Osteocyte (in vitro differentiated cells): ENCODE data around the gene FGFR1OP2. TPM values are rescaled to one million over a fixed set of nuclear protein-coding genes. Genes with fewer than 3 reads are reported as not detected.
A peak's percentile ranks its signal among the peaks of the same experiment; 100 is the strongest.

Experiments used
- DNase-seq: peaks from one replicate; pipeline ENCODE4 v3.0.0; 2021; ENCODE audit warnings: mixed read lengths; ENCODE audit not compliant: unreplicated experiment; ENCODE audit errors: extremely low spot score
- H3K27ac Mint-ChIP-seq: one replicate; pipeline ENCODE4 v1.8.0; 2021; ENCODE audit warnings: mild to moderate bottlenecking, mixed read lengths; ENCODE audit not compliant: unreplicated experiment
- H3K27me3 Mint-ChIP-seq: one replicate; pipeline ENCODE4 v1.8.0; 2021; ENCODE audit warnings: mixed read lengths; ENCODE audit not compliant: unreplicated experiment
- H3K36me3 Mint-ChIP-seq: one replicate; pipeline ENCODE4 v1.8.0; 2021; ENCODE audit warnings: mixed read lengths; ENCODE audit not compliant: unreplicated experiment
- H3K4me1 Mint-ChIP-seq: one replicate; pipeline ENCODE4 v1.8.0; 2021; ENCODE audit warnings: mixed read lengths; ENCODE audit not compliant: unreplicated experiment
- H3K4me3 Mint-ChIP-seq: one replicate; pipeline ENCODE4 v1.8.0; 2021; ENCODE audit warnings: mild to moderate bottlenecking, moderate library complexity, mixed read lengths; ENCODE audit not compliant: unreplicated experiment
- H3K9me3 Mint-ChIP-seq: one replicate; pipeline ENCODE4 v1.8.0; 2021; ENCODE audit warnings: mixed read lengths; ENCODE audit not compliant: unreplicated experiment
- total RNA-seq: library from RNA; stranded (reverse); gene quantifications from 2 replicates; pipeline ENCODE4 v1.2.1, GENCODE V29; 2021
- TF ChIP-seq, protein P1 (sequence below): fragments of 200-600 bp; sonication (generic); IDR thresholded peaks from 2 replicates; pipeline ENCODE4 v1.5.0; 2021; ENCODE audit warnings: antibody characterized with exemption, mild to moderate bottlenecking, moderate library complexity

FGFR1OP2 gene
- total RNA-seq, 1 donor from 2014 or later, result 44.4 TPM

DNA sequence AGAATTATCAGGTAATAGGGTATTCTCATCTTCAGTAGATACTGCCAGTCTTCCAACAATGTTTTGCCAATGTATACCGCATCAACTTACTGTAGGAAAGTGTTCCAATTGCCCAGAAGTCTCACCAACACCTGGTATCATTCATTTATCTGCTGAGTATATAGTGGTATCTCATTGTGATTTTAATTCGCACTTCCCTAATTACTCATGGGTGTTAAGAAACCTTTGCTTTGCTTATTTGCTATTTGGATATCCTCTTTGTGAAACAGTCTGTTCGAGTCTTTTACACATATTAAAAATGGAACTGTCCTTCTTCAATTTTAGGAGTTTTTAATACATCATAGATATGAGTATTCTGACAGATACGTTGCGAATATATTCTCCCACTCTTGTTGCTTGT, 69.8 kb downstream of the FGFR1OP2 start:
- DNase-seq, result no peak
- H3K9me3 Mint-ChIP-seq, result no peaks in the 10 kb centered on the region
- no peaks in the 10 kb centered on the region for H3K27me3 Mint-ChIP-seq
- no peak overlapping the region for H3K27ac Mint-ChIP-seq
- H3K36me3 Mint-ChIP-seq, result peaks cover 11% of the 10 kb centered on the region
- peaks cover 35% of the 10 kb centered on the region for H3K4me1 Mint-ChIP-seq
- no peak overlapping the region for H3K4me3 Mint-ChIP-seq
- TF ChIP-seq, protein P1, sequence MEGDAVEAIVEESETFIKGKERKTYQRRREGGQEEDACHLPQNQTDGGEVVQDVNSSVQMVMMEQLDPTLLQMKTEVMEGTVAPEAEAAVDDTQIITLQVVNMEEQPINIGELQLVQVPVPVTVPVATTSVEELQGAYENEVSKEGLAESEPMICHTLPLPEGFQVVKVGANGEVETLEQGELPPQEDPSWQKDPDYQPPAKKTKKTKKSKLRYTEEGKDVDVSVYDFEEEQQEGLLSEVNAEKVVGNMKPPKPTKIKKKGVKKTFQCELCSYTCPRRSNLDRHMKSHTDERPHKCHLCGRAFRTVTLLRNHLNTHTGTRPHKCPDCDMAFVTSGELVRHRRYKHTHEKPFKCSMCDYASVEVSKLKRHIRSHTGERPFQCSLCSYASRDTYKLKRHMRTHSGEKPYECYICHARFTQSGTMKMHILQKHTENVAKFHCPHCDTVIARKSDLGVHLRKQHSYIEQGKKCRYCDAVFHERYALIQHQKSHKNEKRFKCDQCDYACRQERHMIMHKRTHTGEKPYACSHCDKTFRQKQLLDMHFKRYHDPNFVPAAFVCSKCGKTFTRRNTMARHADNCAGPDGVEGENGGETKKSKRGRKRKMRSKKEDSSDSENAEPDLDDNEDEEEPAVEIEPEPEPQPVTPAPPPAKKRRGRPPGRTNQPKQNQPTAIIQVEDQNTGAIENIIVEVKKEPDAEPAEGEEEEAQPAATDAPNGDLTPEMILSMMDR, result no peak

DNA sequence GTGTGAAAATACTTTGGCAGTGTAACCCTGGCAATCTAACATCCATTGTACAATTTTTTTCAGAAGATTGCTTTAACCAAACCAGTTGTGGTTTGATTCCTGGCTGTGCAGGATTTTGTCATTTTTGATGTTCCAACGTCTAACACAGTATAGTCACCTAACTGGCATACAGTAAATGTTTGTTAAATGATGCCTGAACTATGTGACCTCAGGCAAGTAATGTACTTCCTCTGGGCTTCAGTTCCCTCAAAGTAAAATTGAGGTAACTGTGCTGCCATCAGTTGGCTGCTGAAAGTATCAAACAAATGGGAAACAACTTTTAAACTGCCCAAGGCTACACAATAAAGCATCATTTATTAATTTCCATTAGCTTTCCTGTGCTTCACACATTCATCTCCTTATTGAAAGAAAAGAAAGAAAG, 71.6 kb downstream of the FGFR1OP2 start:
- no peak for DNase-seq
- Mint-ChIP-seq H3K4me1 (peaks cover 45% of the 10 kb centered on the region), H3K27ac (peak overlapping the region; percentile 6), H3K27me3 (no peaks in the 10 kb centered on the region), H3K4me3 (peak overlapping the region; percentile 3), H3K36me3 (peaks cover 11% of the 10 kb centered on the region), H3K9me3 (no peaks in the 10 kb centered on the region)
- TF ChIP-seq, protein P1, result no peak

DNA sequence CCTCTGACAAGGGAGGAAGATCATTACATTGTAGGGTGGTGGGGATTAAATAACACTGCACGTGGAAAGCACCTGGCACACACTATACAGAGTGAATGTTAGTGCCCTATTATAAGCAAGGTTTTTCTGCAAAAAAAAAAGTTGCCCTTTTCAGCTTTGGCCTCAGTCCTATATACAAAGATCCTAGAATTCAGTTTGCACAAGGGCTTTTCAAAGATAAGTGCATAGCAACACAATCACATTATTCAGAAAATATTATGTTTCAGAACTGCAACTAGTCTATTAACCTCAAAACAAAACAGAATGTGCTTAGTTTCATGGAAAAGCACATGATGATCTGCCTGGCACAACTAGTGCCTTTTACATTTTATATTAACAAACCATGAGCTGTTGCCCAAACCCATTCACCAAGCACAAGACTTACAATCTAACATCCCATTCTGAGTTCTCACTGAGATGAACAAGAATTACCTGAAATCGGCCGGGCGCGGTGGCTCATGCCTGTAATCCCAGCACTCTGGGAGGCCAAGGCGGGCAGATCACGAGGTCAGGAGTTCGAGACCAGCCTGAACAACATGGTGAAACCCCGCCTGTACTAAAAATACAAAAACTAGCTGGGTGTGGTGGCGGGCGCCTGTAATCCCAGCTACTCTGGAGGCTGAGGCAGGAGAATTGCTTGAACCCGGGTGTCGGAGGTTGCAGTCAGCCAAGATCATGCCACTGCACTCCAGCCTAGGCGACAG, 74.1 kb downstream of the FGFR1OP2 start:
- DNase-seq, result no peak
- H3K4me3 Mint-ChIP-seq, result peak overlapping the region; percentile 23
- peak overlapping the region; percentile 41 for H3K27ac Mint-ChIP-seq
- H3K9me3 Mint-ChIP-seq, result no peaks in the 10 kb centered on the region
- peaks cover 40% of the 10 kb centered on the region for H3K4me1 Mint-ChIP-seq
- TF ChIP-seq, protein P1, result no peak
- no peaks in the 10 kb centered on the region for H3K27me3 Mint-ChIP-seq
- peaks cover 11% of the 10 kb centered on the region for H3K36me3 Mint-ChIP-seq

DNA sequence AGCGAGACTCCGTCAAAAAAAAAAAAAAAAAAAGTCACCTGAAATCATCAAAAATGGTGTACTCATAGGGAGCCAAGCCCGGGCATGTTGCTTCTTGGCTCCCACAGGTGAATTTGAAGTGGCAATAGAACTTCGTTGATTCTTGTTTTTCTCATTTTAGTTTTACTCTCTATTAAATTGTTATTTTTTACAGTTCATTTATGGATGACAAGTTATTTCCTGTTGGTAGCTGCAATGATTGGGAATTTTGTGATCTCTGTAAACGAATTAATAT, 74.6 kb downstream of the FGFR1OP2 start:
- Mint-ChIP-seq H3K27me3 (no peaks in the 10 kb centered on the region), H3K4me1 (peaks cover 40% of the 10 kb centered on the region), H3K27ac (peak overlapping the region; percentile 93), H3K36me3 (peaks cover 11% of the 10 kb centered on the region), H3K9me3 (no peaks in the 10 kb centered on the region), H3K4me3 (peak overlapping the region; percentile 94)
- DNase-seq, result no peak
- TF ChIP-seq, protein P1, result no peak

DNA sequence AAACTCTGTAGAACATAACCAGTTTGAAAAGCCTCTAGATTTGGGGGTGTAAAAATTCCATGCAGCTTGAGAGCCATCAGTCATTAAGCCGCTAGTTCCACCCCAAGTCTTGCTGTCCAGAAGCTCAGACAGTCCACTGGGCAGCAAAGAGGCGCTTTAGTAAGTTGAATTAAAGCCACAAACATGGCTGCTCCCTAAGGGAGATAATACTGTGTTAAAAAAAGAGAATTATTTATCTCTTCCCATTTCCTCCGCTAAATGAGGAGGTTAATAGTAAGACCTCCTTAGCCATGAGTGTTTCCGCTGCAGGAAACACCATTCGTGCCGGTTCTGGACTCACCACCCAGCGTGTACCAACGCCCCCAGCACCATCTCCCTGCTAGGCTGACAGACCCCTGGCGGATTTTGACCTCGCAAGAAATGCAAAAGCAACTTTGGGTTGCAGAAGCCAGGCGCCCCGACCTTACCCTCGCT, 75.4 kb downstream of the FGFR1OP2 start:
- Mint-ChIP-seq H3K4me3 (peak overlapping the region; percentile 94), H3K27me3 (no peaks in the 10 kb centered on the region), H3K9me3 (no peaks in the 10 kb centered on the region), H3K36me3 (peaks cover 11% of the 10 kb centered on the region), H3K27ac (peak overlapping the region; percentile 93), H3K4me1 (peaks cover 40% of the 10 kb centered on the region)
- no peak for DNase-seq
- TF ChIP-seq, protein P1, result no peak
